ENCODE measurements around the gene TOM1. TPM values are rescaled to one million over a fixed set of nuclear protein-coding genes. Genes with fewer than 3 reads are reported as not detected.
A peak's percentile ranks its signal among the peaks of the same experiment; 100 is the strongest.

The TOM1 gene
- polyA plus RNA-seq, 2 of the 4 experiments (the other 2 are of a cell fraction) = 14.5 to 16.6 TPM

GRCh38 chr22:35350539-35351503 is 51.1 kb downstream of the TOM1 start:
- ATAC-seq (peak; percentile 81 to 93), FAIRE-seq (no peak), DNase-seq (ENCODE audit: low read depth in 1 of 2, low spot score in 1 of 2) (peak; percentile 85 to 91)
- Histone ChIP-seq H3K9me3 (no peaks in the 10 kb centered on the region), H3K4me1 (peaks cover 29% of the 10 kb centered on the region), H3K27ac (peak overlapping the region; percentile 95 to 98), H3K4me2 (peak overlapping the region; percentile 91), H3K4me3 (peak overlapping the region; percentile 49)
- TF ChIP-seq CEBPB (IDR thresholded peaks at IDR 0.05) (no peak), JUN (IDR thresholded peaks at IDR 0.05) (peak; percentile 13 to 49; a peak in 2 of 5 replicates), HOXB13 (CRISPR knock-in tag; IDR thresholded peaks at IDR 0.05; ENCODE audit: low read depth) (no peak), POLR2A (IDR thresholded peaks at IDR 0.05; ENCODE audit: low read length) (peak; percentile 57), RAD21 (conservative IDR thresholded peaks at IDR 0.05 in 1 of 2, IDR thresholded peaks at IDR 0.05 in 1 of 2) (peak; percentile 91 to 95), SMC3 (IDR thresholded peaks at IDR 0.05) (peak; percentile 82), CTCF (IDR thresholded peaks at IDR 0.05) (peak; percentile 74), MAX (IDR thresholded peaks at IDR 0.05) (peak; percentile 38), FOXS1 (CRISPR knock-in tag; IDR thresholded peaks at IDR 0.05) (no peak), BCL3 (IDR thresholded peaks at IDR 0.05) (0 out of 3 replicates have a peak, but pooled peaks have one; percentile 25)
- CTCF ChIA-PET = interaction anchor here (0.5 to 6.3 kb wide), 48 partner anchors 9 to 831 kb away, joined by 3 to 46 read pairs (median 4); partner anchors contain the start of genes HMOX1 and RASD2
- POLR2A ChIA-PET = interaction anchor here (1.2 to 1.4 kb wide), 7 partner anchors 13 to 270 kb away, joined by 3 to 20 read pairs (median 4); partner anchors contain the start of gene HMOX1
- 4% methylated on average over 17 of the region's 47 CpGs for WGBS (ENCODE audit: missing lambda C conversion rate)

GRCh38 chr22:35352214-35353111 is 52.8 kb downstream of the TOM1 start:
- ChIA-PET POLR2A (interaction anchor here (1.6 kb wide), 1 partner anchor 44 kb away, joined by 3 read pairs; no protein-coding TSS in a partner anchor), CTCF (interaction anchor here (0.6 to 6.3 kb wide), 17 partner anchors 9 to 567 kb away, joined by 3 to 46 read pairs (median 6); partner anchors contain the start of gene HMOX1)
- Histone ChIP-seq H3K4me3 (no peak overlapping the region), H3K4me2 (0 out of 3 replicates have a peak overlapping the region, but pooled peaks have one; percentile 19), H3K9me3 (no peaks in the 10 kb centered on the region), H3K4me1 (peaks cover 37% of the 10 kb centered on the region), H3K27ac (peak overlapping the region; percentile 95 to 98)
- FAIRE-seq (no peak), DNase-seq (ENCODE audit: low read depth in 1 of 2, low spot score in 1 of 2) (peak; percentile 30 to 50), ATAC-seq (peak; percentile 33 to 65; a peak in 4 of 6 replicates)
- 52% methylated on average over 7 of the region's 19 CpGs for WGBS (ENCODE audit: missing lambda C conversion rate)
- TF ChIP-seq RNF2 (IDR thresholded peaks at IDR 0.05; ENCODE audit: borderline replicate concordance, low read depth) (no peak), SMC3 (IDR thresholded peaks at IDR 0.05) (peak; percentile 45; the same call in 2 of the 3 replicates), FOSB (CRISPR knock-in tag; IDR thresholded peaks at IDR 0.05) (no peak), EHMT2 (IDR thresholded peaks at IDR 0.05; ENCODE audit: low read depth) (no peak), HOXB13 (CRISPR knock-in tag; IDR thresholded peaks at IDR 0.05; ENCODE audit: low read depth) (no peak), MAFK (IDR thresholded peaks at IDR 0.05; ENCODE audit: partially characterized antibody) (no peak), CTCF (IDR thresholded peaks at IDR 0.05) (peak; percentile 42), ZC3H11A (IDR thresholded peaks at IDR 0.05) (no peak), KDM1A (IDR thresholded peaks at IDR 0.05; ENCODE audit: low read depth) (no peak), REST (IDR thresholded peaks at IDR 0.05) (no peak), CHD2 (IDR thresholded peaks at IDR 0.05; ENCODE audit: low read length, partially characterized antibody) (no peak), NFE2L2 (conservative IDR thresholded peaks at IDR 0.05; ENCODE audit: low read length) (no peak), RAD21 (conservative IDR thresholded peaks at IDR 0.05 in 1 of 2, IDR thresholded peaks at IDR 0.05 in 1 of 2) (peak; percentile 18 to 48; a peak in 2 of 5 replicates), MAX (IDR thresholded peaks at IDR 0.05) (0 out of 2 replicates have a peak, but pooled peaks have one; percentile 32), FOSL2 (IDR thresholded peaks at IDR 0.05) (no peak), FOSL2 (CRISPR knock-in tag; IDR thresholded peaks at IDR 0.05) (peak; percentile 39)
